HG02588 (cell line): Measurements from ENCODE around the gene MRPL12.
A peak's percentile ranks its signal among the peaks of the same experiment; 100 is the strongest.

Experiments
- ATAC-seq: cut with Tn5 transposase; IDR thresholded peaks from one replicate; pipeline ENCODE4 v1.9.1; 2021; ENCODE audit warnings: mild to moderate bottlenecking, moderate library complexity; ENCODE audit not compliant: unreplicated experiment

The MRPL12 gene

DNA sequence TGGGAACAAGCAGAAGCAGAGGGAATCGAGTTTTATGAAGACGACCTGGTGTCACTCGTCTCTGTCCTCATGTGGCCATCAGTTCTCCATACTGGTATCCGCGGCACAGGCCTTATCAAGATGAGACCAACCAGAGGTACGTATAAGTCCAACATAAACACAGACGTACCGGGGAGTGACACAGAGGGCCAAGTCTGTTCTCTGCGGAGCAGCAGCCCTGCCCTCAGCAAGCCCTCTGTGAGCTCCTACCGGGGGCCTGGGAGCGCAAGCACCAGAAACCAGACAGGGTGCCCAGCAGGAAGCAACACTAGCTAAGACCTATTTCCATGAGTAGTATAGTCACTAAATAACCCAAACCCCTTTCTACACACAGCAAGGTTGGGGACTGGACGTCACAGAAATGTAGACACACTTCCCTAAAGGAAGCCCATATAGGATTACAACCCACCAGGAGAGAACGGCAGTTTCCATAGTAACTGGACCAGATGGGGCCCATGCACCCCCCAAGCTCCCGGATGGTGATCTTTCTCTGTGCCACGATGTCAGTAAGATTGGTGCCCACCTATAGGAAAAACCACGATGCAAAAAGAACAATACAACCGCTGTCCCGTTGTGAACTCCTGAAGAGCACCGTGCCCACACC, 20.5 kb upstream of the MRPL12 start:
- ATAC-seq: no peak

GRCh38 chr17:81683208-81683583, 20.0 kb upstream of the MRPL12 start:
- peak; percentile 5 for ATAC-seq

- ATAC-seq: peak; percentile 84
Observed at GRCh38 chr17:81683584-81684441, 19.4 kb upstream of the MRPL12 start, which contains the start of the genes ARL16 and HGS. Gene ARL16 (minus strand): TSS chr17:81683797. CDS start chr17:81683753, 44 bp downstream. Gene HGS (plus strand): TSS chr17:81684011. CDS start chr17:81684067, 56 bp downstream.

- no peak for ATAC-seq
Observed at GRCh38 chr17:81684442-81684911, 18.7 kb upstream of the MRPL12 start.

- ATAC-seq: no peak
Observed at GRCh38 chr17:81685108-81685507, 18.1 kb upstream of the MRPL12 start.

DNA sequence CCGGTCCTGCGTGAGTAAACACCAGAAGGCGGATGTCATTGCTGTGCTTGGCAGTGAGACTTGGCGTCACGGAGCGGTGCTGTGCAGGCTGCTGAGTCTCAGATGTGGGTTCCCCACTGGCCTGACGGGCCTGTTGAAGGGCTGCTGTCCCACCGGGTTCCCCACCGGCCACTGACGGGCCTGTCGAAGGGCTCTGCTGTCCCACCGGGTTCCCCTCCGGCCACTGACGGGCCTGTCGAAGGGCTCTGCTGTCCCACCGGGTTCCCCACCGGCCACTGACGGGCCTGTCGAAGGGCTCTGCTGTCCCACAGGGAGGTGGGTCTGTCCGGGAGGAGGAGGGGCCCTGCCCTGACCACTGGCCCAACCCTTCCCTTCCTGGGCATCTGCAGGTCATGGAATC, 16.6 kb upstream of the MRPL12 start:
- no peak for ATAC-seq

DNA sequence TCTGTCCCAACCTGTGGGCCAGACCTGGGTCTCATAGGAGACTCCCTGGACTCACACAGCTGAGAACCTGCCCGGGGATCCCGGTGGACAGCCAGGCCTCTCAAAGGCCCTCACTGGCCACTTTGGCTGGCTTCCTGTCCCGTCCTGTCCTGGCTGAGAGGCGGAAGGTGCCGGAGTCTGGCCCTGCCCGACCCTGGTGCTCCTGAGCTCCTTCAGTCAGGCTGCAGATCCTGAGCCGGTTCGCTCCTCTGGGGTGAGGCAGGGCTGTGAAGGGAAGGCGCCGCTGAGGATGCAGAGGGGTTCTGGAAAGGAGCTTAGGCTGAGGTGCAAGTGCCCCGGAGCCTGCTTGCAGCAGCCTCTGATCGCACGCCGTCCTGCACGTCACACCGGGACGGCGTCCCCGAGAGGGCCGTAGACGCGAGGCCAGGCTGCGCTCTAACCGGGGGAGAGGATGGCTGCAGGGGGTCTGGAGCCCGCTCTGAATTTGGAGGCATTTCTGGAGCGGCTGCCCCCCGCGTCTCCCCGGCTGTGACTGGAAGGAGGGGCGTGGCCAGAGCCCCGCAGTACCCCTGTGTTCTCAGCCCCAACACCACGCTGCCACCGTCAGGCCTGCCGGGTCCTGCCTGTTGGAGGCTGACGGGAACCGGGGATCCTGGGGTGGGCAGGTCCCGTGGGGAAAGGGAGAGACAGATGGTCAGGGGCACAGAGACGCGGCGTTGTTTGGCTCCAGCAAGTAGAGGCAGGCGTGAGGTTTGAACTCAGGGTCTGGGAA, 15.2 kb upstream of the MRPL12 start:
- no peak for ATAC-seq

- no peak for ATAC-seq
Observed at GRCh38 chr17:81688616-81689015, 14.6 kb upstream of the MRPL12 start.

DNA sequence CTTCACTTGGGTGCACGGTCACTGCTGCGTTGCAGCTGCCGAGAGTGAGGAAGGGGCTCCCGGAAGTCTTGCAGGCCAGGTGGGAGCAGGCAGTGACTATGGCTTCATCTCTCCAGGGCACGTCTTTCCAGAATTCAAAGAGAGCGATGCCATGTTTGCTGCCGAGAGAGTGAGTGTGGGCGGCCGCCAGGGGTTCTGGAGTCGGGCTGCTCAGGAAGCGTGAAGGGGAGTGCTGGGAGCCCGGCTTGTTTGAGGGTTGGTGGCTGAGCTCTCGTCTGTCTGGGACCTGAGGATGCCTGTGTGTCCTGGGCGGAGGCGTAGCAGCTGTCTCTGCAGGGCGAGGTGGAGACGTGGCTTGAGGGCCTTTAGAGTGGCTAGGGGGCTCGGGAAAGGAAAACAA, 13.1 kb upstream of the MRPL12 start:
- ATAC-seq: no peak

GRCh38 chr17:81690549-81690948, 12.6 kb upstream of the MRPL12 start:
- ATAC-seq: no peak

DNA sequence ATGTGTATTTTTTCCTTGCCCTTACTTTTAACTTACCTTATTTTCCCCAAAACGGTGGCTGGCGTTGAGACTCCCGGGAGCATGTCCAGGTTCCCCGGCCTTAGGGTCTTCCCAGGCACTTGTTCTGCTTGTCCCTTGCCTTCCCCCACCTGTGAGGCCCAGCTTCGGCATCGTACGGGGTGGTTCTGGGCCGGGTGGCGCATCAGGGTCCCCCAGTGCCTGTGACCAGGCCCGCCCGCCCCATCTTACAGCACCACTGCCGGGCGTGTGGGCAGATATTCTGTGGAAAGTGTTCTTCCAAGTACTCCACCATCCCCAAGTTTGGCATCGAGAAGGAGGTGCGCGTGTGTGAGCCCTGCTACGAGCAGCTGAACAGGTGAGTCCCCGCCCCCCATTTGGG, 12.0 kb upstream of the MRPL12 start:
- ATAC-seq: no peak

- no peak for ATAC-seq
Observed at GRCh38 chr17:81691608-81692007, 11.6 kb upstream of the MRPL12 start.

- no peak for ATAC-seq
Observed at GRCh38 chr17:81693509-81694210, 9.5 kb upstream of the MRPL12 start.

- ATAC-seq: no peak
Observed at GRCh38 chr17:81694810-81695209, 8.4 kb upstream of the MRPL12 start.

DNA sequence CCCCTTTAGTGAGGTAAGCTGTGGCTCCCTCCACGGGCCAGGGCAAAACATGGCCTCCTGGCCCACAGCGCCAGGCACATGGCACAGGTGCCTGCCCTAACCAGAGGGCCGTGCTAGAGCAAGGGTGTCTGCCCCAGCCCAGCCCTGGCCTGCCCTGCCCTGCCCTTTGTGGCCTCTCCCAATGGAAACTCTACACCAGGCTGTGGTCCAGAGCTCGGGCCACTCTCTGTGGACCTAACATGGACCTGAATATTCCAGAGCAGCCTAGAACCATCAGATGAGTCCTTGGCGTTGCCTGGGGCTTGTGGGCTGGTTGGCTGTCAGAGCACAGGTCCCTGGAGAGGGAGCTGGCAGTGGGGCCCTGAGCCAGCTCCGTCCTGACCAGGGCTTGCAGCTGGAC, 8.0 kb upstream of the MRPL12 start:
- no peak for ATAC-seq

DNA sequence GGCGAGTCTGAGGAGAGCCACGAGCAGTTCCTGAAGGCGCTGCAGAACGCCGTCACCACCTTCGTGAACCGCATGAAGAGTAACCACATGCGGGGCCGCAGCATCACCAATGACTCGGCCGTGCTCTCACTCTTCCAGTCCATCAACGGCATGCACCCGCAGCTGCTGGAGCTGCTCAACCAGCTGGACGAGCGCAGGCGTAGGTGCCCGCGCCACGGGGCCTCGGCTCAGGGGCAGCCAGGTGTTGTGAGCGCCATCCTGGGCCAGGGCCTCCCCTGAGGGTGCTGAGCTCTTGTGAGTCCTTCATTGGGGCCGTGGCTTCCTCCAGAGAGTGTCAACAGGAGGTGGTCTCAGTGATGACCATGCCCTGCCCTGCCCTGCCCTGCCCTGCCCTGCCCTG, 7.4 kb upstream of the MRPL12 start:
- no peak for ATAC-seq

DNA sequence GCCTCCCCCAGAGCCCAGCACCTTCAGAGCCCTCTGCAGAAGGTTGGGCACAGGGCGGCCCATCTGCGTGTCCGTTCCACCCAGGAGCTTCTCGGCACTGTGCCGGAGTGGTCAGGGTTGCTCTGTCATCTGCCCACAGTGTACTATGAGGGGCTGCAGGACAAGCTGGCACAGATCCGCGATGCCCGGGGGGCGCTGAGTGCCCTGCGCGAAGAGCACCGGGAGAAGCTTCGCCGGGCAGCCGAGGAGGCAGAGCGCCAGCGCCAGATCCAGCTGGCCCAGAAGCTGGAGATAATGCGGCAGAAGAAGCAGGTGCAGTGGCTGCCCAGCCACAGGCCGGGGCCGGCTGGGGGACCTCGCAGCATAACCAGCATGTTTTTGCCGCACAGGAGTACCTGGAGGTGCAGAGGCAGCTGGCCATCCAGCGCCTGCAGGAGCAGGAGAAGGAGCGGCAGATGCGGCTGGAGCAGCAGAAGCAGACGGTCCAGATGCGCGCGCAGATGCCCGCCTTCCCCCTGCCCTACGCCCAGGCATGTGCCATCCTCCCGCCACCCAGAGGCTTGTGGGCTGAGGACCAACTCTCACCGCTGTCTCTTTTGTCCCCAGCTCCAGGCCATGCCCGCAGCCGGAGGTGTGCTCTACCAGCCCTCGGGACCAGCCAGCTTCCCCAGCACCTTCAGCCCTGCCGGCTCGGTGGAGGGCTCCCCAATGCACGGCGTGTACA, 6.8 kb upstream of the MRPL12 start:
- no peak for ATAC-seq

DNA sequence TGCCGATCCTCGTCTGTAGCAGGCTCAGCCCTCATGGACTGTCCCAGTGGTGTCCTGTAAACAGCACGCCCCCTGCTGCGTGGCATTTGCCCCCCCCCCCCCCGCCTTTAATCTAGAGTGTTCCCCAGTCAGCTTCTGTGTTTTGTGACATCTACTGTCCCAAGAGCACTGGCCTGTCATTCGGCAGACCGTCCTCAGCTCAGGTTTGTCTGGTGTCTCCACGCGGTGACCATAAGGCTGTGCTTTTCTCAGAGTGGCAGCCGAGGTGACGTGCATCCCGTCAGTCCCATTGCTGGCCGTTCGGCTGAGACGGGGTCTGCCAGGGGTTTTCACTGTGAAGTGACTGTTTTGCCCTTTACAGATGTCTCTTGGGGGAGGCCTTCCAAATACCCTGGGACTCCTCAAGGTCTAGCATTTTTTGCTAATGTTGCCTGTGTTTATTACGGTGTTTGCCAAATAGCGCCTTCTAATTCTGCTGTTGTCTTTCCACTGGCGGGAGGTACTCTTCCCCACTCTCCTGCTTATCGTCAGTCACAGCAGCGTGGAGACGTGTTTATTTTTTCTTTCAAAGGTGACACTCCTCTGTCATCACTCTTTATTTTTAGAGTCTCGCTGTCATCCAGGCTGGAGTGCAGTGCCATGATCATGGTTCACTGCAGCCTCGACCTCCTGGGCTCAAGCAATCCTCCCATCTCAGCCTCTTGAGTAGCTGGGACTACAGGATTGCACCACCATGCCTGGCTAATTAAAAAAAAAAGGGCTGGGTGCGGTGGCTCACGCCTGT, 5.7 kb upstream of the MRPL12 start:
- ATAC-seq: no peak
